ENCODE measurements around the gene XYLT1. TPM values are rescaled to one million over a fixed set of nuclear protein-coding genes. Genes with fewer than 3 reads are reported as not detected.

The XYLT1 gene
- total RNA-seq, 3 donors from 2014 or later (not counting 1 experiment from before 2014, with no cell fraction given), result 40.9 to 55.5 (median 43.8) TPM

- intact Hi-C loops (cut with micrococcal nuclease), result no loop called here
- no peaks in the 10 kb centered on the region for H3K9me3 ChIP-seq (ENCODE audit: control insufficient read depth, insufficient read depth, low read length)
Observed at GRCh38 chr16:17082095-17082882, 388.5 kb downstream of the XYLT1 start.

DNA sequence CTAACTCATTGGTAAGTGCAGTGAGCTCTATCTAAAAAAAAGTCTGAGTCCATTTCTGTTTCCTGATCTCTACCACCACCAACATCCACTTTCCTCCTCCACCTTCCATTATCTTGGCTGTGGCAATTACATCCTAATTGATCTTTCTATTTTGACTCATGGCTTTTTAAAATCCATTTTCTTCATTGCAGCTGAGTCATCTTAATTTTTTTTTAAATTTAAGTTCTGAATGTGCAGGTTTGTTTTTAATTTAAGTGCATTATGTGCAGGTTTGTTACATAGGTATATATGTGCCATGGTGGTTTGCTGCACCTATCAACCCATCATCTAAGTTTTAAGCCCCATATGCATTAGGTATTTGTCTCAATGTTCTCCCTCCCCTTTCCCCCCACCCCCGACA lies 390.7 kb downstream of the XYLT1 start:
- H3K36me3 Mint-ChIP-seq, result no peaks in the 10 kb centered on the region
- Histone ChIP-seq H3K27ac (ENCODE audit: low read length) (no peak overlapping the region), H3K9me3 (ENCODE audit: control insufficient read depth, insufficient read depth, low read length) (no peaks in the 10 kb centered on the region), H3K4me3 (ENCODE audit: low read length) (no peak overlapping the region), H3K36me3 (ENCODE audit: control insufficient read depth, insufficient read depth, low read length) (no peaks in the 10 kb centered on the region), H3K27me3 (ENCODE audit: control insufficient read depth, insufficient read depth, low read length) (no peaks in the 10 kb centered on the region), H3K4me1 (ENCODE audit: control insufficient read depth, insufficient read depth, low read length) (peaks cover 9% of the 10 kb centered on the region)
- no peak overlapping the region for H3K4me3 Mint-ChIP-seq
- no peak overlapping the region for H3K27ac Mint-ChIP-seq
- TF ChIP-seq, protein P1, sequence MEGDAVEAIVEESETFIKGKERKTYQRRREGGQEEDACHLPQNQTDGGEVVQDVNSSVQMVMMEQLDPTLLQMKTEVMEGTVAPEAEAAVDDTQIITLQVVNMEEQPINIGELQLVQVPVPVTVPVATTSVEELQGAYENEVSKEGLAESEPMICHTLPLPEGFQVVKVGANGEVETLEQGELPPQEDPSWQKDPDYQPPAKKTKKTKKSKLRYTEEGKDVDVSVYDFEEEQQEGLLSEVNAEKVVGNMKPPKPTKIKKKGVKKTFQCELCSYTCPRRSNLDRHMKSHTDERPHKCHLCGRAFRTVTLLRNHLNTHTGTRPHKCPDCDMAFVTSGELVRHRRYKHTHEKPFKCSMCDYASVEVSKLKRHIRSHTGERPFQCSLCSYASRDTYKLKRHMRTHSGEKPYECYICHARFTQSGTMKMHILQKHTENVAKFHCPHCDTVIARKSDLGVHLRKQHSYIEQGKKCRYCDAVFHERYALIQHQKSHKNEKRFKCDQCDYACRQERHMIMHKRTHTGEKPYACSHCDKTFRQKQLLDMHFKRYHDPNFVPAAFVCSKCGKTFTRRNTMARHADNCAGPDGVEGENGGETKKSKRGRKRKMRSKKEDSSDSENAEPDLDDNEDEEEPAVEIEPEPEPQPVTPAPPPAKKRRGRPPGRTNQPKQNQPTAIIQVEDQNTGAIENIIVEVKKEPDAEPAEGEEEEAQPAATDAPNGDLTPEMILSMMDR (IDR thresholded peaks at IDR 0.05), result no peak
- ATAC-seq, result no peak
- no CpG with 5 or more reads among the region's 1 CpG for WGBS (ENCODE audit: insufficient coverage)
- intact Hi-C loops (cut with micrococcal nuclease), result no loop called here
- H3K9me3 Mint-ChIP-seq, result no peaks in the 10 kb centered on the region
- no peak for DNase-seq
- H3K4me1 Mint-ChIP-seq, result peaks cover 13 to 16% of the 10 kb centered on the region in 2 donors
- H3K27me3 Mint-ChIP-seq (ENCODE audit: low read depth in 2 of 2), result no peaks in the 10 kb centered on the region

More at GRCh38 chr16:17082095-17082882, 388.5 kb downstream of the XYLT1 start:
- no peaks in the 10 kb centered on the region for H3K36me3 Mint-ChIP-seq
- H3K27me3 Mint-ChIP-seq (ENCODE audit: low read depth in 2 of 2), result peaks cover 0 to 4% of the 10 kb centered on the region in 2 donors
- H3K27me3 ChIP-seq (ENCODE audit: control insufficient read depth, insufficient read depth, low read length), result no peaks in the 10 kb centered on the region
- no peak for DNase-seq
- peaks cover 13 to 16% of the 10 kb centered on the region in 2 donors for H3K4me1 Mint-ChIP-seq
- no peaks in the 10 kb centered on the region for H3K36me3 ChIP-seq (ENCODE audit: control insufficient read depth, insufficient read depth, low read length)
- TF ChIP-seq, protein P1 (IDR thresholded peaks at IDR 0.05), result no peak
- H3K4me3 ChIP-seq (ENCODE audit: low read length), result no peak overlapping the region
- H3K9me3 Mint-ChIP-seq, result no peaks in the 10 kb centered on the region
- H3K4me3 Mint-ChIP-seq, result no peak overlapping the region
- ATAC-seq, result no peak
- H3K4me1 ChIP-seq (ENCODE audit: control insufficient read depth, insufficient read depth, low read length), result peaks cover 9% of the 10 kb centered on the region
- no peak overlapping the region for H3K27ac Mint-ChIP-seq
- WGBS (ENCODE audit: insufficient coverage), result 92% methylated on average over 6 of the region's 7 CpGs
- H3K27ac ChIP-seq (ENCODE audit: low read length), result no peak overlapping the region

GRCh38 chr16:17078931-17079631 lies 391.7 kb downstream of the XYLT1 start:
- Mint-ChIP-seq H3K4me1 (peaks cover 13 to 16% of the 10 kb centered on the region in 2 donors), H3K36me3 (no peaks in the 10 kb centered on the region), H3K4me3 (no peak overlapping the region), H3K27ac (no peak overlapping the region), H3K9me3 (no peaks in the 10 kb centered on the region), H3K27me3 (ENCODE audit: low read depth in 2 of 2) (peaks cover 0 to under 1% of the 10 kb centered on the region in 2 donors)
- TF ChIP-seq, protein P1 (IDR thresholded peaks at IDR 0.05), result no peak
- no peak overlapping the region for H3K27ac ChIP-seq (ENCODE audit: low read length)
- WGBS (ENCODE audit: insufficient coverage), result 82% methylated on average over 5 of the region's 5 CpGs
- peaks cover 9% of the 10 kb centered on the region for H3K4me1 ChIP-seq (ENCODE audit: control insufficient read depth, insufficient read depth, low read length)
- ATAC-seq (no peak), DNase-seq (no peak)
- no peaks in the 10 kb centered on the region for H3K27me3 ChIP-seq (ENCODE audit: control insufficient read depth, insufficient read depth, low read length)
- H3K36me3 ChIP-seq (ENCODE audit: control insufficient read depth, insufficient read depth, low read length), result no peaks in the 10 kb centered on the region
- intact Hi-C loops (cut with micrococcal nuclease), result no loop called here
- H3K4me3 ChIP-seq (ENCODE audit: low read length), result no peak overlapping the region
- H3K9me3 ChIP-seq (ENCODE audit: control insufficient read depth, insufficient read depth, low read length), result no peaks in the 10 kb centered on the region

Data from natural killer cell (primary cell).